ENCODE measurements around the gene GART. TPM values are rescaled to one million over a fixed set of nuclear protein-coding genes. Genes with fewer than 3 reads are reported as not detected.

Gene GART
- total RNA-seq, 4 donors from 2014 or later: 35.8 to 61.8 (median 49.0) TPM

Other genes starting within 250 kb of the GART start
- gene IFNAR1, start 217.1 kb downstream of the GART start, total RNA-seq: 10 to 100 TPM; 22.4 to 28.3 (median 26.4) TPM
- gene IFNGR2, start 138.7 kb downstream of the GART start, total RNA-seq: 10 to 100 TPM; 28.7 to 56.3 (median 39.3) TPM
- gene TMEM50B, start 62.1 kb downstream of the GART start, total RNA-seq: 10 to 100 TPM; 40.2 to 95.1 (median 67.2) TPM
- gene DNAJC28, start 50.4 kb downstream of the GART start, total RNA-seq: 1 to 10 TPM in 3 of 4 donors, under 1 TPM in 1; 0.83 to 2.1 (median 1.7) TPM
- gene SON, start 921 bp upstream of the GART start, total RNA-seq: 100 to 1,000 TPM; 219 to 258 (median 244) TPM
- 10 to 100 TPM in 1 of 4 donors, 1 to 10 TPM in 3; 3.5 to 11.2 (median 5.2) TPM for gene DONSON, start 46.6 kb upstream of the GART start, total RNA-seq
- gene CRYZL1, start 99.6 kb upstream of the GART start, total RNA-seq: 10 to 100 TPM; 26.8 to 40.3 (median 32.4) TPM
- 10 to 100 TPM; 31.1 to 42.5 (median 35.9) TPM for gene ITSN1, start 100.4 kb upstream of the GART start, total RNA-seq